D721Med (cell line): ENCODE data around the gene PRRC2B.

Experiments used
- DNase-seq: peaks from one replicate; pipeline ENCODE4 v3.0.0; 2011; ENCODE audit warnings: low spot score; ENCODE audit not compliant: insufficient read length
- FAIRE-seq: peaks from 2 replicates; lab custom pipeline; 2011; peaks lifted over from hg19 to GRCh38; lab: Jason Lieb, UNC
- TF ChIP-seq, protein P1 (sequence below): IDR thresholded peaks from 2 replicates; pipeline ENCODE4 v1.5.1; 2012; ENCODE audit warnings: mild to moderate bottlenecking, control low read depth; ENCODE audit not compliant: insufficient read depth; ENCODE audit errors: missing control alignments

The PRRC2B gene

DNA sequence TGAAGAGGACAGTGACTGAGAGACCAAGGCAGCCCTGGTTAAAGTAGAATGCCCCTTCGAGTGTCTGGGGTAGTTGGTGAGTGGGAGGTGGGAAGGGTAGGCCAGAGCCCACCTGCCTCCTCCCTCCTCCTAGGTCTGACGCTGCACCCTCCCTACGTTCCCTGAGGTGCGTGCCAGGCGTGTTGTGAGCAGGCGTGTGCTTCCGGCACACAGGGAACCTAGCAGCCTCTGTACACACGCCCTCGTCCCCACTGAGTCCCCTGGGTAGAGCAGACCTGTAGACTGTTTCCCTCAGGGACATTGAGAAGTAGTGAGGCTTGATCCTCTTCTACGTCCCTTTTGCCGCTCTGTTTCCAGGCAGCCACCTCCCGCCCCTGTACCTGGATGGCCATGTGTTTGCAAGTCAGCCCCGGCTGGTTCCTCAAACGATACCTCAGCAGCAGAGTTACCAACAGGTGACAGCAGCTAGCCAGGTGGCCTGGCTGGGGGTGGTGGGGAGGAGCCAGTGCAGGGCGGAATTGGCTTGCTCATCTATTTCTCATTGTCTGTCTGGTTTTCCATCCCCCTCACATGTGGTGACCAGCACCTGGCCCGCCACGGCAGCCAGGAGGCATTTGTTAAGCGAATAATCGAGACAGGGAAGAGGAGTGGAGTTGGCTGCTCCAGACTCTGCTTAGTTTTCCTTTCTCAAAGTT, 92.0 kb downstream of the PRRC2B start:
- TF ChIP-seq, protein P1, sequence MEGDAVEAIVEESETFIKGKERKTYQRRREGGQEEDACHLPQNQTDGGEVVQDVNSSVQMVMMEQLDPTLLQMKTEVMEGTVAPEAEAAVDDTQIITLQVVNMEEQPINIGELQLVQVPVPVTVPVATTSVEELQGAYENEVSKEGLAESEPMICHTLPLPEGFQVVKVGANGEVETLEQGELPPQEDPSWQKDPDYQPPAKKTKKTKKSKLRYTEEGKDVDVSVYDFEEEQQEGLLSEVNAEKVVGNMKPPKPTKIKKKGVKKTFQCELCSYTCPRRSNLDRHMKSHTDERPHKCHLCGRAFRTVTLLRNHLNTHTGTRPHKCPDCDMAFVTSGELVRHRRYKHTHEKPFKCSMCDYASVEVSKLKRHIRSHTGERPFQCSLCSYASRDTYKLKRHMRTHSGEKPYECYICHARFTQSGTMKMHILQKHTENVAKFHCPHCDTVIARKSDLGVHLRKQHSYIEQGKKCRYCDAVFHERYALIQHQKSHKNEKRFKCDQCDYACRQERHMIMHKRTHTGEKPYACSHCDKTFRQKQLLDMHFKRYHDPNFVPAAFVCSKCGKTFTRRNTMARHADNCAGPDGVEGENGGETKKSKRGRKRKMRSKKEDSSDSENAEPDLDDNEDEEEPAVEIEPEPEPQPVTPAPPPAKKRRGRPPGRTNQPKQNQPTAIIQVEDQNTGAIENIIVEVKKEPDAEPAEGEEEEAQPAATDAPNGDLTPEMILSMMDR, result no peak
- FAIRE-seq (no peak), DNase-seq (no peak)

DNA sequence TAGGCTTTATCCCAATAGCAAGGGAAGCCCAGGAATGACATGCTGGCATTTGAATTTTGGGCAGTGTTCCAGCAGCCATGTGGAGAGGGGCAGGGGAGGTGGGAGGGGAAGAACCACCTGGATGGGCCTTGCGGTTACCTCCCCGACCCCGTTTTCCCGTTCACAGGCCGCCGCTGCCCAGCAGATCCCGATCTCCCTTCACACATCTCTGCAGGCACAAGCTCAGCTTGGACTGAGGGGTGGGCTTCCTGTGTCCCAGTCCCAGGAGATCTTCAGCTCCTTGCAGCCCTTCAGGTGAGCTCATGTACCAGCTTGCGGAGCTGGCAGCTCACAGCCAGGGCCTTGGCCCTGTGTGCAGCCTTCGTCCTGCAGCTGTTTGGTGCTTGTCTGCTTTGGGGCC, 93.1 kb downstream of the PRRC2B start:
- FAIRE-seq, result no peak
- TF ChIP-seq, protein P1, result no peak
- DNase-seq, result no peak

- FAIRE-seq (no peak), DNase-seq (peak; percentile 49)
- TF ChIP-seq, protein P1, result no peak
Measured at GRCh38 chr9:131487621-131488031, 93.7 kb downstream of the PRRC2B start.

DNA sequence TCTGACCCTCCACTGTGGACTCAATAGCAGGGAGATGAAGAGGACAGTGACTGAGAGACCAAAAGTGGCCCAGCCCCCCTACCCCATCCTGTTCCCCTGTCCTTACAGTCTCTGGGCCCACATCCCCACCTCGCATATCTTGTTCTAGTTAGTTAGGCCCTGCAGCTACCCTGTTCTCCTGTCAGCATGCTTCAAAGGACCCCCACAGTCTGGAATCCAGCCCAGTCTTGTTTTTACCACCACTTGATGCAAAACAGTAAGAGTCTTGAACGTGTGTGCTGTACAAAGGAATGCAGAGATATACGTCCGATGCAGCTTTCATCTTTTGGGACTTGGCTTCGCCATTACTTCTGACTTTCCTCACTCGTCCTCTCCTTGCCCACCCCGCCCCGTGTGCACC, 96.6 kb downstream of the PRRC2B start:
- TF ChIP-seq, protein P1, result no peak
- no peak for FAIRE-seq
- no peak for DNase-seq

- no peak for DNase-seq
- FAIRE-seq, result no peak
- TF ChIP-seq, protein P1, result no peak
Measured at GRCh38 chr9:131491001-131491710, 97.3 kb downstream of the PRRC2B start.

- no peak for DNase-seq
- TF ChIP-seq, protein P1, result no peak
- FAIRE-seq, result no peak
Measured at GRCh38 chr9:131492070-131492469, 98.2 kb downstream of the PRRC2B start.

GRCh38 chr9:131494296-131494870, 100.5 kb downstream of the PRRC2B start:
- TF ChIP-seq, protein P1, result no peak
- FAIRE-seq (no peak), DNase-seq (no peak)
